Neuron (in vitro differentiated cells): ENCODE measurements around the gene COX8C.
A peak's percentile ranks its signal among the peaks of the same experiment; 100 is the strongest.

Experiments
- H2AFZ ChIP-seq: one replicate; pipeline ENCODE4 v1.6.1; 2013; ENCODE audit warnings: low read depth, mild to moderate bottlenecking, inconsistent platforms, low read length, moderate library complexity
- H3K27me3 ChIP-seq: one replicate; pipeline ENCODE4 v1.6.1; 2013; ENCODE audit warnings: low read length; ENCODE audit not compliant: insufficient read depth
- H3K36me3 ChIP-seq: one replicate; pipeline ENCODE4 v1.6.1; 2013; ENCODE audit warnings: low read length; ENCODE audit not compliant: insufficient read depth
- H3K4me1 ChIP-seq: one replicate; pipeline ENCODE4 v1.6.1; 2013; ENCODE audit warnings: low read length; ENCODE audit not compliant: insufficient read depth
- H3K4me3 ChIP-seq: 2 replicates; pipeline ENCODE4 v1.5.1; 2013; ENCODE audit warnings: mild to moderate bottlenecking, low read length, moderate library complexity
- H3K9me3 ChIP-seq: one replicate; pipeline ENCODE4 v1.6.1; 2013; ENCODE audit warnings: low read length

COX8C gene

GRCh38 chr14:93329965-93330608 is 16.9 kb upstream of the COX8C start:
- H3K36me3 ChIP-seq, result no peaks in the 10 kb centered on the region
- no peaks in the 10 kb centered on the region for H3K9me3 ChIP-seq
- no peaks in the 10 kb centered on the region for H3K27me3 ChIP-seq
- H3K4me3 ChIP-seq, result no peak overlapping the region
- H2AFZ ChIP-seq, result no peak overlapping the region
- peaks cover 26% of the 10 kb centered on the region for H3K4me1 ChIP-seq

- no peaks in the 10 kb centered on the region for H3K27me3 ChIP-seq
- no peak overlapping the region for H3K4me3 ChIP-seq
- peaks cover 26% of the 10 kb centered on the region for H3K4me1 ChIP-seq
- H2AFZ ChIP-seq, result no peak overlapping the region
- no peaks in the 10 kb centered on the region for H3K9me3 ChIP-seq
- no peaks in the 10 kb centered on the region for H3K36me3 ChIP-seq
Measured at GRCh38 chr14:93330609-93331000, 16.4 kb upstream of the COX8C start.

GRCh38 chr14:93331002-93331727 is 15.8 kb upstream of the COX8C start:
- Histone ChIP-seq H3K27me3 (no peaks in the 10 kb centered on the region), H3K4me3 (peak overlapping the region; percentile 63), H3K36me3 (no peaks in the 10 kb centered on the region), H3K4me1 (peaks cover 26% of the 10 kb centered on the region), H2AFZ (no peak overlapping the region), H3K9me3 (no peaks in the 10 kb centered on the region)

- peak overlapping the region; percentile 63 for H3K4me3 ChIP-seq
- peak overlapping the region; percentile 93 for H2AFZ ChIP-seq
- peaks cover under 1% of the 10 kb centered on the region for H3K9me3 ChIP-seq
- H3K27me3 ChIP-seq, result no peaks in the 10 kb centered on the region
- H3K36me3 ChIP-seq, result no peaks in the 10 kb centered on the region
- peaks cover 26% of the 10 kb centered on the region for H3K4me1 ChIP-seq
Measured at GRCh38 chr14:93331728-93332396, 15.1 kb upstream of the COX8C start.

GRCh38 chr14:93332397-93332852 is 14.6 kb upstream of the COX8C start:
- Histone ChIP-seq H3K36me3 (no peaks in the 10 kb centered on the region), H3K9me3 (peaks cover 6% of the 10 kb centered on the region), H3K4me3 (peak overlapping the region; percentile 63), H3K27me3 (no peaks in the 10 kb centered on the region), H2AFZ (peak overlapping the region; percentile 93), H3K4me1 (peaks cover 26% of the 10 kb centered on the region)

- Histone ChIP-seq H3K4me3 (peak within 1 kb of the TSS; percentile 63), H3K36me3 (no peaks in the 10 kb centered on the region), H3K27me3 (no peaks in the 10 kb centered on the region), H3K4me1 (peaks cover 26% of the 10 kb centered on the region), H2AFZ (peak within 1 kb of the TSS; percentile 93), H3K9me3 (peaks cover 12% of the 10 kb centered on the region)
Measured at GRCh38 chr14:93332853-93333630, 13.9 kb upstream of the COX8C start, which contains the start of gene BTBD7. Gene BTBD7, minus strand, starts transcription at chr14:93333036. Its CDS starts 36,985 bp downstream, at chr14:93296051.

- peak overlapping the region; percentile 63 for H3K4me3 ChIP-seq
- peak overlapping the region; percentile 74 for H2AFZ ChIP-seq
- H3K9me3 ChIP-seq, result peaks cover 12% of the 10 kb centered on the region
- no peaks in the 10 kb centered on the region for H3K36me3 ChIP-seq
- no peaks in the 10 kb centered on the region for H3K27me3 ChIP-seq
- peaks cover 26% of the 10 kb centered on the region for H3K4me1 ChIP-seq
Measured at GRCh38 chr14:93333631-93334103, 13.3 kb upstream of the COX8C start.

- no peak overlapping the region for H2AFZ ChIP-seq
- H3K36me3 ChIP-seq, result no peaks in the 10 kb centered on the region
- no peaks in the 10 kb centered on the region for H3K27me3 ChIP-seq
- peaks cover 14% of the 10 kb centered on the region for H3K9me3 ChIP-seq
- no peak overlapping the region for H3K4me3 ChIP-seq
- H3K4me1 ChIP-seq, result peaks cover 10% of the 10 kb centered on the region
Measured at GRCh38 chr14:93337143-93337753, 9.7 kb upstream of the COX8C start.

- Histone ChIP-seq H3K36me3 (no peaks in the 10 kb centered on the region), H3K4me1 (peaks cover 10% of the 10 kb centered on the region), H3K4me3 (no peak overlapping the region), H3K27me3 (no peaks in the 10 kb centered on the region), H3K9me3 (peaks cover 14% of the 10 kb centered on the region), H2AFZ (no peak overlapping the region)
Measured at GRCh38 chr14:93337884-93338283, 9.1 kb upstream of the COX8C start.

- H3K4me3 ChIP-seq, result no peak overlapping the region
- H3K4me1 ChIP-seq, result peaks cover 13% of the 10 kb centered on the region
- no peaks in the 10 kb centered on the region for H3K36me3 ChIP-seq
- H2AFZ ChIP-seq, result peak overlapping the region; percentile 61
- peaks cover 2% of the 10 kb centered on the region for H3K9me3 ChIP-seq
- no peaks in the 10 kb centered on the region for H3K27me3 ChIP-seq
Measured at GRCh38 chr14:93343266-93343665, 3.7 kb upstream of the COX8C start.

GRCh38 chr14:93343797-93344196 is 3.2 kb upstream of the COX8C start:
- Histone ChIP-seq H3K4me1 (peaks cover 13% of the 10 kb centered on the region), H3K4me3 (no peak overlapping the region), H3K27me3 (no peaks in the 10 kb centered on the region), H3K9me3 (peaks cover 2% of the 10 kb centered on the region), H3K36me3 (no peaks in the 10 kb centered on the region), H2AFZ (peak overlapping the region; percentile 61)

GRCh38 chr14:93347850-93348249 is 868 bp downstream of the COX8C start:
- Histone ChIP-seq H3K9me3 (no peaks in the 10 kb centered on the region), H3K27me3 (no peaks in the 10 kb centered on the region), H3K4me3 (no peak overlapping the region), H3K36me3 (no peaks in the 10 kb centered on the region), H3K4me1 (peaks cover 13% of the 10 kb centered on the region), H2AFZ (no peak overlapping the region)
